ENCODE results near the gene BCAP29. TPM values are rescaled to one million over a fixed set of nuclear protein-coding genes. Genes with fewer than 3 reads are reported as not detected.
"Not testable (repeated sequence)": the region's sequence is repeated elsewhere in the genome, so short reads cannot be mapped to it uniquely, and the experiment has no call there.

Gene BCAP29
- total and polyA plus RNA-seq, 5 donors = 53.8 to 107 (median 99.8) TPM

DNA sequence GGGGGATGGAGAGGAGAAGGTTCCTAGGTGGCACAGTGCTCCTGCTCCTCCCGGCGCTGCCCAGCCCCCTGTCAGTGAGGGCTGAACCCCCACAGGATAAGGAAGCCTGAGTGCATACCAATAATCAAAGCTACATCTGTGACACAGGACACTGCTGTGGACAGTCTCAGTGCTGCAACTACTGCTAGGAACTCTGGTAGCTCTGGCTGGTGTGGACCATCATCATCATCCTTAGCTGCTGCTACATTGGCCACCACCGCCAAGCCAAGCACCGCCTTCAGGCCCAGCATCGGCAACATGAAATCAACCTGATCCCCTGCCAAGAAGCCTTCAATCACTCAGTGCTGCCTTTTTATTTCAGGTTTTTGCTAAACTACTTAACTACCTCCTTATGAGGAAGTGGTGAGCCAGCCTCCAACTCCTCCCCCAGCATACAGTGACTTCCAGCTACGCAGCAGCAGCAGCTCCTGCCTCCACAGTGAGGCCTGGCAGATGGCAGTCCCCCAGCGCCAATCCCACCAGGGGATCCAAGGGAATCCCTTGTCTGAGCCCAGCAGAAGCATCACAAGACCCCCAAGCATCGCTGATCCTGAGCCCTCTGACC is 48.5 kb downstream of the BCAP29 start:
- DNase-seq = peak in 1 of 3 donors; percentile 23
- WGBS = 85% methylated on average over 8 of the region's 8 CpGs
- Histone ChIP-seq H3K4me1 (ENCODE audit: control insufficient read depth, insufficient read depth, low read length) (no peaks in the 10 kb centered on the region), H3K9me3 (ENCODE audit: control insufficient read depth, low read length) (no peaks in the 10 kb centered on the region), H3K27me3 (ENCODE audit: control insufficient read depth, insufficient read depth) (no peaks in the 10 kb centered on the region), H3K4me3 (ENCODE audit: low read length) (no peak overlapping the region), H3K27ac (ENCODE audit: low read length) (no peak overlapping the region)
- no peak for ATAC-seq
- intact Hi-C loops (cut with DNase I) = no loop called here

DNA sequence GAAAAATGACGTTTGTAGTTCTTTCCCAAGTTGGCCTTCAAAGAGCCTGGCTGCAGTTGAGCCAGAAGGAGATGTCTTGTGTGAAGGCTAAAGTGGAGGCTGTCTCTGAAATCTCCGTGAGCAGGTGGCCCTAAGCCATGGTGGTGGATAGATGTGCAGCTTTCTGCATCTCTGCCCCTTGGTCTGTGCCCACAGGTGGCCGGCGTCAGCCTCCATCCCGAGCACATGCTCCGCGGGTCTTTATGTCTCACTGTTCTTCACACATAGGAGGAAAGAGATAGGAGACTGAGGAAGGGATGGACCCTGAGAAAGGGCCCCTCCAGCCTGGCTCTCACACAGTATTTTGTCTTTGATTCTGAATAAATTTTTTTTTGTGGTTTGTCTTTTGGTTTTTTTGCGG is 50.3 kb downstream of the BCAP29 start:
- H3K4me1 ChIP-seq (ENCODE audit: control insufficient read depth, insufficient read depth, low read length) = no peaks in the 10 kb centered on the region
- no peak for DNase-seq
- no peaks in the 10 kb centered on the region for H3K9me3 ChIP-seq (ENCODE audit: control insufficient read depth, low read length)
- H3K4me3 ChIP-seq (ENCODE audit: low read length) = no peak overlapping the region
- no peaks in the 10 kb centered on the region for H3K27me3 ChIP-seq (ENCODE audit: control insufficient read depth, insufficient read depth)
- intact Hi-C loops (cut with DNase I) = no loop called here
- H3K27ac ChIP-seq (ENCODE audit: low read length) = no peak overlapping the region
- no peak for ATAC-seq
- WGBS = 90% methylated on average over 8 of the region's 8 CpGs

DNA sequence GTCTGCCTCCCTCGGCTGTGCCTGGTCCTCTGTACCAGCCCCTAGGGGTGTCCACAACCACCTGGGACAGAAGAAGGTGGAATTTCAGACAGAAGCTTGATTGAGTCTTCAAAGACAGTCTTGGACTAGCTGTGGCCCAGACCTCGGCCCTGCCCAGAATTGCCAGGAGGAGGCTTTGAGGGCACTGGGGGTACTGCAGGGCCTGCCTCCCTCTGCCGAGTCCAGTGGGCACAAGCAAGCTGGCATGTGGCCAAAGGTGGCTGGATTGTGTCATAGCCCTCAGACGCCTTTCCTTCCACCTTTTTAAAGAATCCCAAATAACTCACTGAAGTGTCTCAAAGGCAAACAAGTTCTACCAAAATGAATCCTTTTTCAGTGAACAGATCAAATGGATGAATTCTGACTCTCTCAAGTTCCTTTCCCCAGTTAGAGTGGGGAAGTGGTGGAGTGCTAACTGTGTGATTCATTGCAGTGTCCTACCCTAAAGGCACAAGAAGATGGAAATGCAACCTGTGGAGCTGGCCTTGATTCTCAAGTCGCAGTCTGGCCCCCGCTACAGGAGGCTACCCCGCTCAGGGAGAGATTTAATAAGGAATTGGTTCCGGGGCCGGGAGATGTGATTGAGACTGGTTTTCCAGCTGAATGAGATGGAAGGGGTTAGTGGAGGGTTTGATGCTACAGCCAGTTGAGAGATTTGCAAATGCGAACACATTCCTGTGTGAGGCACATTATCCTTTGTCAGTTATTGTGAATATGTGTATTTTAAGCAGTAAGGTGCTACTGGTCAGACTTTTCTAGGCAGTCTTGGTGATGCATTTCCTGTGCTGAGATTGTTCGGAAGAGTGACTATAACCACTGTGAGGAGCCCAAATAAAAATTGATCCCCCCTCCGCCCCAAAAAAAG is 51.8 kb downstream of the BCAP29 start:
- Histone ChIP-seq H3K4me3 (ENCODE audit: low read length) (no peak overlapping the region), H3K4me1 (ENCODE audit: control insufficient read depth, insufficient read depth, low read length) (no peaks in the 10 kb centered on the region), H3K9me3 (ENCODE audit: control insufficient read depth, low read length) (no peaks in the 10 kb centered on the region), H3K27me3 (ENCODE audit: control insufficient read depth, insufficient read depth) (no peaks in the 10 kb centered on the region), H3K27ac (ENCODE audit: low read length) (no peak overlapping the region)
- WGBS = 93% methylated on average over 12 of the region's 12 CpGs
- no peak for ATAC-seq
- DNase-seq = peak in 1 of 3 donors; percentile 43
- intact Hi-C loops (cut with DNase I) = no loop called here

DNA sequence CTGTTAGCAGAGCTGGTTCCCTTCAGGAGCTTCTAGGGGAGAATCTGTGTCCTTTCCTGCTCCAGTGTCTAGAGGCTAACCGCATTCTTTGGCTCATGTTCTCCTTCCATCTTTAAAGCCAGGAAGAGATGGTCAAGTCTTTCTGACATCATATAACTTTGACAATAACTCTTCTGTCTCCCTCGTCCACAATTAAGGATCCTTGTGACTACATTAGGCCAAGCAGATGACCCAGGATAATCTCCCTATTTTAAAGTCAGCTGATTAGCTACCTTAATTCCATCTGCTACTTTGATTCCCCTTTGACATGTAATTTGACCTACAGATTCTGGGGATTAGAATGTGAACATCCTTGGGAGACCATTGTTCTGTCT is 52.4 kb downstream of the BCAP29 start:
- ATAC-seq (no peak), DNase-seq (no peak)
- Histone ChIP-seq H3K27ac (ENCODE audit: low read length) (no peak overlapping the region), H3K4me3 (ENCODE audit: low read length) (no peak overlapping the region), H3K4me1 (ENCODE audit: control insufficient read depth, insufficient read depth, low read length) (no peaks in the 10 kb centered on the region), H3K27me3 (ENCODE audit: control insufficient read depth, insufficient read depth) (no peaks in the 10 kb centered on the region), H3K9me3 (ENCODE audit: control insufficient read depth, low read length) (no peaks in the 10 kb centered on the region)
- WGBS = 89% methylated on average over 2 of the region's 2 CpGs
- intact Hi-C loops (cut with DNase I) = no loop called here

DNA sequence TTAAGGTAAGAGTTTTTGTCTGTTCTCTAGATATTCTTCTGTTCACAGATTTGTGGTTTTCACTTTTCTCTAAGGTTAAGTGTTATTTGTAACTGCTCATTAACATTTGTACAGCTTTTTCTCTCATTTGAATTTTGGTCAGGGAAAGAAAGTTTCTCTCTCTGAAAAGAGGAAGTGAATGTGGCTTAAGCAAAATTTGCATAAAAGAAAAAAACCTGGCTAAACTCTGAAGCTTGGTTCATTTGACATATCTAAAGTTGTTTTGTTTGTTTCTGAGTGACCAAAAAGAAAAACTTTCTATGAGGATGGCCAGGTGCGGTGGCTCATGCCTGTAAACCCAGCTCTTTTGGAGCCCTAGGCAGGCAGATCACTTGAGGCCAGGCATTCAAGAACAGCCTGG is 58.5 kb downstream of the BCAP29 start:
- intact Hi-C loops (cut with DNase I) = no loop called here
- Histone ChIP-seq H3K4me3 (ENCODE audit: low read length) (no peak overlapping the region), H3K4me1 (ENCODE audit: control insufficient read depth, insufficient read depth, low read length) (no peaks in the 10 kb centered on the region), H3K27ac (ENCODE audit: low read length) (no peak overlapping the region), H3K27me3 (ENCODE audit: control insufficient read depth, insufficient read depth) (no peaks in the 10 kb centered on the region), H3K9me3 (ENCODE audit: control insufficient read depth, low read length) (no peaks in the 10 kb centered on the region)
- WGBS = 94% methylated on average over 1 of the region's 1 CpG
- DNase-seq (no peak), ATAC-seq (no peak)

DNA sequence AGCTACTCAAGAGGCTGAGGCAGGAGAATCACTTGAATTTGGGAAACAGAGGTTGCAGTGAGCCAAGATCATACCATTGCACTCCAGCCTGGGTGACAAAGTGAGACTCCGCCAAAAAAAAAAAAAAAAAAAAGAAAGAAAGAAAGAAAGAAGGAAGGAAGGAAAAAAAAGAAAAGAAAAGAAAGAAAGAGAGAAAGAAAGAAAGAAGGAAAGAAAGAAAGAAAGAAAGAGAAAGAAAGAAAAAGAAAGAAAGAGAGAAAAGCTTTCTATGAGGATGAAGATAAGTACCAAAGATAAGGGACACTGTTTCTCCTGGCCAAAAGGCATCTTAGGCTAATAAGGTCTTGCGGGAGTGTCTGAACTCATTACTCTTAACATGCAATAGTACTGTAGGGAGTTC is 59.0 kb downstream of the BCAP29 start:
- not testable (repeated sequence) for H3K9me3 ChIP-seq (ENCODE audit: control insufficient read depth, low read length)
- WGBS = 94% methylated on average over 2 of the region's 2 CpGs

DNA sequence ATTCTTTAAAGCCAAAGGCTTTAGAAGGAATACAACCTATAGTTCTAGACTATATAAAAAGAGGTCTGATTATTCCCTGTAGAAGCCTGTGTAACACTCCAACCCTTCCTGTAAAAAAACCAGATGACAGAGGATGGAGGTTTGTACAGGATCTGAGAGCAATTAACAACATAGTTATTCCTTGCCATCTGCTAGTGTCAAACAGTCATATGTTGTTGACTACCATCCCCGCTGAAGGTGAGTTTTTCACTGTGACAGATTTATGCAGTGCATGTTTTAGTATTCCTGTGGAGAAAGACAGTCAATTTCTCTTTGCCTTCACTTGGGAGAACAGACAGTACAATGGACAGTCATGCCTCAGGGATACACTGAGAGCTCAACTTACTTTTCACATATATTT is 61.6 kb downstream of the BCAP29 start:
- ATAC-seq = no peak
- 92% methylated on average over 1 of the region's 1 CpG for WGBS
- intact Hi-C loops (cut with DNase I) = no loop called here

More for the DNA sequence above, 59.0 kb downstream of the BCAP29 start:
- H3K4me3 ChIP-seq (ENCODE audit: low read length); ATAC-seq; H3K27ac ChIP-seq (ENCODE audit: low read length); H3K4me1 ChIP-seq (ENCODE audit: control insufficient read depth, insufficient read depth, low read length); DNase-seq; intact Hi-C loops (cut with DNase I); H3K27me3 ChIP-seq (ENCODE audit: control insufficient read depth, insufficient read depth): not testable (repeated sequence)

DNA sequence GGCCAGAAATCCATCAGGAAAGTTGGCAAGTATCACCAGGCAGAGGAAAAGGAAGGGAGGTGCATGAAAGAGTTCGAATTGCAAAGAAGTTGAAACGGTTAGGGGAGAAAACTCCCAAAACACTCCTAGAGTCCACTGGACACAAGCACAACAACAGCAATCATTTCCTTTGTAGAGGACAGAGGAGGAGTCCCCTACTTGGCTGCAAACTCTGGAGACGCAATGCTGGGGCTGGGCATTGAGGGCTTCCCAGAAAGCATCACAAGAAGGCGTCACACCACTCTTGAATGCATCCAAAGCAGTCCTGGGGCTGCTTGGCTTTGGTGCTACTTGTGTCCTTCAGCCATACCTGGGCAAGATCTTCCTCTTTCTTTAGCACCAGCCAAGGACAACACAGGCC is 62.5 kb downstream of the BCAP29 start:
- Histone ChIP-seq H3K27ac (ENCODE audit: low read length) (no peak overlapping the region), H3K4me1 (ENCODE audit: control insufficient read depth, insufficient read depth, low read length) (no peaks in the 10 kb centered on the region), H3K4me3 (ENCODE audit: low read length) (no peak overlapping the region), H3K9me3 (ENCODE audit: control insufficient read depth, low read length) (no peaks in the 10 kb centered on the region), H3K27me3 (ENCODE audit: control insufficient read depth, insufficient read depth) (no peaks in the 10 kb centered on the region)
- 64% methylated on average over 4 of the region's 4 CpGs for WGBS
- DNase-seq (no peak), ATAC-seq (no peak)
- intact Hi-C loops (cut with DNase I) = no loop called here

More for the DNA sequence above, 61.6 kb downstream of the BCAP29 start:
- H3K4me3 ChIP-seq (ENCODE audit: low read length) = no peak overlapping the region
- no peak for DNase-seq
- H3K27me3 ChIP-seq (ENCODE audit: control insufficient read depth, insufficient read depth) = no peaks in the 10 kb centered on the region
- no peak overlapping the region for H3K27ac ChIP-seq (ENCODE audit: low read length)
- no peaks in the 10 kb centered on the region for H3K4me1 ChIP-seq (ENCODE audit: control insufficient read depth, insufficient read depth, low read length)
- H3K9me3 ChIP-seq (ENCODE audit: control insufficient read depth, low read length) = no peaks in the 10 kb centered on the region

DNA sequence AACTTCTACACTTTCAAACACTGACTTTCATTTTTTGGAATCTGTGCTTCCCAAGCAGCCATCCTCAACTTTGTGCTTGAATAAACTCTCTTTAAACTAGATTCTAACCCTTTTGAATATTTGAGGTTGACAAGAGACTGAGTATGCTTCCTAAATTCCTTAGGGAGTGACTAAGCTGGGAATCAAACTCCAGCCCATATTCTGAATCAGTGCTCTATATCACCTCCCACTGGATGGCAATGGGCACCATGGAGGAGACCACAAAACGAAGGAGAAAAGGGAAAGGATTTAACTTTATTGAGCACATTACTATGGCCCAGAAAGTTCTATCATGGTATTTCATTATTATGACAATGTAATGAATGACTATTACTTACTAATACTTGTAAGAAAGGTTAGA is 63.4 kb downstream of the BCAP29 start:
- no peak overlapping the region for H3K4me3 ChIP-seq (ENCODE audit: low read length)
- H3K9me3 ChIP-seq (ENCODE audit: control insufficient read depth, low read length) = no peaks in the 10 kb centered on the region
- H3K4me1 ChIP-seq (ENCODE audit: control insufficient read depth, insufficient read depth, low read length) = no peaks in the 10 kb centered on the region
- intact Hi-C loops (cut with DNase I) = no loop called here
- no peak overlapping the region for H3K27ac ChIP-seq (ENCODE audit: low read length)
- no peak for ATAC-seq
- no peaks in the 10 kb centered on the region for H3K27me3 ChIP-seq (ENCODE audit: control insufficient read depth, insufficient read depth)
- WGBS = 74% methylated on average over 1 of the region's 1 CpG
- no peak for DNase-seq

DNA sequence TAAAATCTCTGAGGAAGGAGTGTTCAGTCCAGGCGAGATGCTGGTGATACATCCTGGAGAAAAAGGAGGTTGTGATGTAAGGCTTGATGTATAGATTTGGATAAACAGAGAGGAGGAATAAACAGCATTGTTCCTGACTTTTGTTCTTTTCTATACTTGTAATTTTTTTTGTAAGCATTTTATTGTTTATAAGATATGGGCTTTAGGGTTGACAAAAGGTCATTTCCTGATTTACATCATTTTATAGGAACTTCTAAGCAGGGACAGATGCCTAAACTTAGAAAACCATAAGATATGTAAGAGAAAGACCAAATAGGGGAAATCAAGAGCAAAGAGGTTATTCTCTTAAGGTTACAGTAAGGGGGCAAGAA is 63.9 kb downstream of the BCAP29 start:
- Histone ChIP-seq H3K4me1 (ENCODE audit: control insufficient read depth, insufficient read depth, low read length) (no peaks in the 10 kb centered on the region), H3K9me3 (ENCODE audit: control insufficient read depth, low read length) (no peaks in the 10 kb centered on the region), H3K27me3 (ENCODE audit: control insufficient read depth, insufficient read depth) (no peaks in the 10 kb centered on the region), H3K27ac (ENCODE audit: low read length) (no peak overlapping the region), H3K4me3 (ENCODE audit: low read length) (no peak overlapping the region)
- WGBS = 79% methylated on average over 1 of the region's 1 CpG
- ATAC-seq (no peak), DNase-seq (no peak)
- intact Hi-C loops (cut with DNase I) = no loop called here

DNA sequence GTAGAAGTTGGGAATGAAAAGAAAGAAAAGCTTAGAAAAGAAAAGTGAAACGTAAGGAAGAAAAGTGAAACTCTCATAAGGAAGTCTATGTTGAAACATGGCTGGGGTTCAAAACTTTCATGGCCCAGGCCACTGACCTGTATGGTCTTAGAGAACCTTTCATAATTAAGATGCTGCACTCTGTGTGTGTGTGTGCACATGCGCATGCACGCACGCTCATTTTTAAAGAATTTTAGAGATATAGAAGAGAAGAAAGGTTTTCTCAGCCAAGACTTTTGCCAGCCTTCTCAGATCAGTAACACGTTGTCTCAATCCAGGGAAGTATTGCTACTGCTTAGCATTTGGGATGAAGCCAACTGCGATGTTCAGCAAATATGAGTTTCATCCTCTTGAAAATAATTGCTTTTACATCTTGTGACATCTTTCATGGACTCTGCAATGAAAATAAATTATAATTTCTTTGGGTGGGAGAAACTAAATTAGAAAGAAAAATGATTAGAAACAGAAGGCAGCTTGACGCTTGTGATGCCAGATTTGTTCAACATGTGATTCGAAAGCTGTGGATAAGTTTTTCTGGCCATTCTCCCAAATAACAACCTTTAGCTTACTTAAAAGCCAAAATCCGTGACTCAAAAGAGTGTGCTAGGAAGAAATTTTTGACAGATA is 64.4 kb downstream of the BCAP29 start:
- DNase-seq (peak in 1 of 3 donors; percentile 40), ATAC-seq (peak in 1 of 2 donors; percentile 41)
- 42% methylated on average over 9 of the region's 9 CpGs for WGBS
- no peaks in the 10 kb centered on the region for H3K4me1 ChIP-seq (ENCODE audit: control insufficient read depth, insufficient read depth, low read length)
- no peaks in the 10 kb centered on the region for H3K27me3 ChIP-seq (ENCODE audit: control insufficient read depth, insufficient read depth)
- no peak overlapping the region for H3K27ac ChIP-seq (ENCODE audit: low read length)
- peak overlapping the region; percentile 15 for H3K4me3 ChIP-seq (ENCODE audit: low read length)
- intact Hi-C loops (cut with DNase I) = no loop called here
- H3K9me3 ChIP-seq (ENCODE audit: control insufficient read depth, low read length) = no peaks in the 10 kb centered on the region
